HK-2 (cell line): ENCODE measurements around the gene IL37.

Experiments used
- DNase-seq: peaks from one replicate; pipeline ENCODE4 v3.0.0-alpha.2; 2018; ENCODE audit not compliant: unreplicated experiment

The IL37 gene, protein sequence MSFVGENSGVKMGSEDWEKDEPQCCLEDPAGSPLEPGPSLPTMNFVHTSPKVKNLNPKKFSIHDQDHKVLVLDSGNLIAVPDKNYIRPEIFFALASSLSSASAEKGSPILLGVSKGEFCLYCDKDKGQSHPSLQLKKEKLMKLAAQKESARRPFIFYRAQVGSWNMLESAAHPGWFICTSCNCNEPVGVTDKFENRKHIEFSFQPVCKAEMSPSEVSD

DNA sequence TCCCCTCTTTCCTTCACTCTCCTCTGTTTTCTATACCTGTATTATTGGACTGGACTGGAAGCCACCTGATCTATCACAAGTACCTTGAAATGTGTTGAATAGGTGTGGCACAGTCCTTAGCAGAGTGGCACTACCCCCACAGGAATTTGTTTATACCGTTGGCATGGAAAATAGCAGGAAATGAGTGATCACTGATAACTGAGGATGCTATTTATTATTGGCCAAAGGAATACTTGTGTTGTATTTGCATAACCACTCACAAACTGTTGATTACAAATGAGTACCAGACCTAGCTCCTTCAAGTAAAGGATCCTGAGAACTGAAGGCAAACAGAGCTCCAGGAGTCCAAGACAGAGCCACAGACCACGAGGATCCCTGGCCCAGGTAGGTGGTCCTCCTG is at the start of gene IL37:
Gene IL37, plus strand, starts transcription at position 301 of the 400 bp plus-strand sequence. CDS start 1,848 bp downstream, outside the sequence.
- DNase-seq, result no peak

DNA sequence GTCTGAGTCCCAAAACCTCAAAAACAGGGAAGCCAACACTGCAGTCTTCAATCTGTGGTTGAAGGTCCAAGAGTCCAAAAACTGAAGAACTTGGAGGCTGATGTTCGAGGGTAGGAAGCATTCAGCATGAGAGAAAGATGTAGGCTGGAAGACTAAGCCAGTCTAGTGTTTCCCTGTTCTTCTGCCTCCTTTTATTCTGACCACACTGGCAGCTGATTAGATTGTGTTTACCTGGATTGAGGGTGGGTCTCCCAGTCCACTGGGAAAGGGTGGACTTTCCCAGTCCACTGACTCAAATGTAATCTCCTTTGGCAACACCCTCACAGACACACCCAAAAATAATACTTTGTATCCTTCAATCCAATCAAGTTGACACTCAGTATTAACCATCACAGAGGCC is 46.9 kb upstream of the IL37 start:
- DNase-seq, result no peak

DNA sequence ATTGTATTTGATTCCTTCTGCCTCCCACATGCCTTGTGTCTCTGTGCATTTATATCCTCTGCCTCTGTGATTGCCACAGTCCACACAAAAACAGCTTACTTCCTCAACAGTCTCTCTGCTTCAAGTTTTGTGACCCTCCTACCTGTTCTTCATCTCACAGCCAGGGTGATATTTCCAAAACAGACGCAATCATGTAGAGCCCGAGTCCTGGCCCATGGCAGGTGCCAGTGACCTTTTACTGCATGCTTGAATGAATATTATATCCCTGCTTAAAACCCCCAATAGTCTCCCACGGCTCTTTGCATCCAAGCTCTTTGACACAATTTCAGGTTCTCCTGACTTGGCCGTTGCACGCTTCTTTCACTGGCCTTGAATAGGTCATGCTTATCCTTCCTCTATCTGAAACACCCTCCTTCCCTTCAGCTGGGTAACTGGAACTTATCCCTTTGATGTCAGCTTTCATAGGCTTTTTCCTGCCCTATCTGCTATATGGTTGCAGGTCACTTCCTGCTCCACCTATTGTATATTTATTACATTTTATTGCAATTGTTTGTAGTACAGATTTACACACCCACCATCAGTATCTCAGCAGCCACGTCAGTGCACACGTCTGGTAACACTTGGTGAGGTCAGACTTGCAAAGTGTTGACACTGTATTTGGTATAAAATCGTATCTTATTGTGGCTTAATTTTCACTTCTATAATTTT is 44.7 kb upstream of the IL37 start:
- DNase-seq, result no peak

DNA sequence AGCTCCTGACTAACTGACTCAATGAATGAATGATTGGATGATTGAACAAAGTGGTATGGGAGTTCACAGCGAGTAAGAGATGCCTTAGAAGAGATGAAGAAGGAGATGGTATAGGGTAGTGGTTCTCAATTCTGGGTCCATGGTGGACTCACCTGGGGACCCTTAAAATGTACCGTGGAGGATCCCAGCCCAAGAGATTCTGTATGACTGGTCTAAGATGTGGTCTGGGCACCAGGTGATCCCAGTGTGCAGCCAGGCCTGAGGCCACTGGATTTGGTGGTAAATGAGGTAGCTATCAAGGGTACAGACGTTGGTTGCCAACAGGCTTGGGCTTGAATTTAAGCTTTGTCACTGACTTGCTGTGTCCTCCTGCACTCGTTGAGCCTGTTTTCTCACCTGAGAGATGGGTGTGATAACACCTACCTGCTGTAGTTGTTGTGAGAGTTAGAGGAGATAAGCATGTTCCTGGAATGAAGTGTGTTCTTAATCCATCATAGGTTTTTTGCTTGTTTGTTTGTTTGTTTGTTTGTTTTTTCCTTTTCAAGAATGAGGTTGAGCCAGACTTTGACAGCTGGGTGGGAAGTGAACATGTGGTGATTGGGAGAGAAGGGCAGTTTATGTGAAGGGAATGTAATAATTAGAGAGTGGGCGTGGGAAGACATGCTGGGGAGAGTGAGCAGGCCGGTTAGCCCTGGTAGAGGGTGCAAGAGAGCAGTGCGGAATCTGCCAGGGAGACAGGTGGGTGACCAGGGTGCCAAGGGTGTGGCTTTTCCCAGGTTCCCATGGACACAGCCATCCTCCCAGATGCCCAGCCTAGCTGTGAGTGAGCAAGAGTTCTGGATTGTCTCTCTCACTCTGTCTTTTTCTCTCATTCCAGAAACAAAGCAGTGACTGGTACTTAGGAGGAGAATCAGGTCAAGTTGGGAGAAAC is 43.0 kb upstream of the IL37 start:
- no peak for DNase-seq

DNA sequence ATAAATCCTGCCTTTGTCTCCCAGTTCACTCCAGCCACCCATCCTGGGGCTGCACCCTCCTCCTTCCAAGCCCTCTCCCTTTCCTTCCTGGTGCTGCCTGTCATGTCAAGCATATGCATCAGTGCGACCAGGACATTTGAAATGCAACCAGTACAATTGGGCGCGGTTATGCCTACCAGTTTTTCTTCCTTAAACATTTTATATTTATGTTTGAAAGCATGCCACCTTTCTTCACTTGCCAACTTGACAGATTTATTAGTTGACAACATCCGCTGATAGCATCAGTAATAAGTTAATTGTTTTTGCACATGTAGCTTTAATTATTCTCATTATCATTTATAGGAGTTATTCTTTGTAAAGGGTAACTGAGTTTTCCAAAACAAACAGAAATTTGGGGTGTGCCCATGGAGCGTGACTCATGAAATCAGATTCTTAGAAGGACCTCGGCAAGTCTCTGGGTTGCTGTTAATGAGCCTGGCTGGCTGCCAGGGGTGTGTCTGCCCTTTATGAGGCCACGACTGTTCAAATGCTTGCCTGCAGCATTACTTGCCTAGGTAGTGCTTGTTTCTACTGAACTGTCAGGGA is 41.6 kb upstream of the IL37 start:
- no peak for DNase-seq

DNA sequence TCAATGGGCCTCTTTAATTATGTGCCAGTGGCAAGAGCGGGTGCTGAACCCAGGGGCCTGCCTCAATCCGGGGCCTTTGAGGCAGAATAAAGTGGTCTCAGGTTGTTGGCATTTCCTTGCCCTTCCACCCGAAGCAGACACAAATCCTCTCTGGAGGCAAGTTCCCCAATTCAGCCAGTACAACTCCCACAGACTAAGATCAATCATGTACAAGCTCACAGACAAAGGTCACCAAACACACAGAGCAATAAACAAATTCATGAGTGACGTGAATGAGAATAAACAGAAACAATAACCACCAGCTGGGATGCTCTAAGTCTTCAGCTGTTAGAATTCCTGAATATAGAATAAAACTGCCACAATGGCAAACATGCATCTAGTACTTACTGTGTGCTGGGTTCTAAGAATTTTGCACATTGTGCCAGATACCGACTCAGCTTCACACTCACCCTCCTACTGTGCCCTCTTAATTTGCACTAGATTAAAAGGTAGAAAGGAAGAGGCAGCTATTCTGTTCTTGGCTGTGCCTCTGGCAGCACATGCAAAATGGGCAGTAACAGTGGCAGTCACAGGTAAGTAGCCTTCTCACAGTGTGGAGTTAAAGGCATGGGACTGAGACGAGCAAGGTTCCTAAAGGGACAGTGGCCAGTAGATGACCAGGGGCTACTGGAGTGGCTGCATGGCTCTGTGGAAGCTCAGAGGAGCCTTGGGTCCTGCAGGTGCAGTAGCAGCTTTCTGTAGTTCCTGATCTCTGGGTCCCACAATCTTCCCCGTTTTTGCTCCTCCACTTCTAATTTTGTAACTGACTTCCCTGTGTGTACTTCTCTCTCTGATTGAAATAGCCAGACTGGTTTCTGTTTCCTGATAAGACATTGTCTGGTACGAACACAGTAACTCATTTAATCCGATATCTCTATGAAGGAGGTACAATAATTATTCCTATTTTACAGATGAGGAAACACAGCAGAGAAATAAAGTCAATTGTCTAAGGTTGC is 39.8 kb upstream of the IL37 start:
- DNase-seq, result no peak

DNA sequence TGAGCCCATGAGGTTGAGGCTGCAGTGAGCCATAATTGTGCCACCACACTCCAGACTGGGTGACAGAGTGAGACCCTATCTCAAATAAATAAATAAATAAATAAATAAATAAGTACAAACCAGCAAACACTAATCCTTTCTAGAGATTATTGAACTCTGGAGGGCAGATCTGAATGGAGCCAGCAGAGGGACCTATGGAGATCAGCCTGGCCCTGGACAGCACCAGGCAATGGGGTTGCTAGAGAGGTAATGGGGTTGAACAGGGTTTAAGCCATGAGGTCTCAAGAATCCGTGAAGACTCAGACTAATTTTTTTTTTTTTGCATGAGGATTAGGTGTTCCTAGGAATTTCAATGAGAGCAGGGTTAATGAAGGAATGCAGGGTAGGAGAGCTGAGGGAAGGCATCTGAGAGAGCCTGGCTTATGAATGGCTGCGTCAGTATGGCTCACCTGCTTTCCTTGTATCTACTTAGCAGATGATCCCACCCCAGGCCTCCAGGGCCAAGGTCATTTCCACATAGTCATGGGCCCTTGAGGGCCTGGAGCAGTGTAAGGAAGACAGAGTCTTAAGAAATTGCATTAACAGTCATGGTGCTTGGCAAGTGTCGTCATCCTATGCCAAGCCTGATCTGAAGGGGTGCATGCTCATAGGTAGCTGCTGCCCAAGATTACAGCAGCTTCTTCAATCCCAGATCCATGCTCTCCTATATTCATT is 34.6 kb upstream of the IL37 start:
- no peak for DNase-seq

DNA sequence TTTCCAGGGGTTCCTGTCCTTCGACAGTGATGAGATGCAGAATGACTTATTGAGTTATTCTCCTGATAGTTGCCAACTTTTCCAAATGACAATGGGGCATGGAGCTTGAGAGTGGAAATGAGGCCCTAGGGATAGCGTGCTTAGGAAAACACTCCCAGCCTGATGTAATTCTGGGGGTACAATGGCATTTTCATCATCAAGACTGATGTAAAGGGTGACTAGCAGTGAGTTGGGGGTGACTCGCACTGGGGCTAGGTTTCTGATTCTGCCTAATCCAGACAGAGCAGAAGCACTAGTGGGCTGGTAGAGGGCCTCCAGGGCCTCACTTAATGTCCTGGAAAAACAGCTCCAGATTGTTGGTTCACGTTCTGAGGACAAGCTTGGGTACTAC is 34.0 kb upstream of the IL37 start:
- DNase-seq, result no peak

DNA sequence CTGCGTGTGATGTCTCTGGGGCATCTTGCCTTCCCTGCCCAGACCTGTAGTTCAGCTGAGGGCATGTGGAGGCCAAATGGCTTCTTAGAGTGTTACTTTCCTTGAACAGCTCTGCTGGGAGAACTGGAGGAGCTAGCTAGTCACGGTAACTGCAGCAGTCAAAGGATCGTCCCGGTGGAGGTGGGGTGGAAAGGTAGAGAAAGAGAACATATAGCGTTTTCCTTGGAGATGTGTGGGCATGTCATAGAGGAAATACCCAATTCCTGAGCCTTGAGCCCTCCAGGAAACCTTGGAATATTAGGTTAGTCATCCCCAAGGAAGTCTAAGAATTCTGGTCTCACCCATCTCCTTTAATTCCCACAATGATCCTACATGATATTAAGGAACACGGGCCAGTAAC is 33.5 kb upstream of the IL37 start:
- DNase-seq, result no peak

DNA sequence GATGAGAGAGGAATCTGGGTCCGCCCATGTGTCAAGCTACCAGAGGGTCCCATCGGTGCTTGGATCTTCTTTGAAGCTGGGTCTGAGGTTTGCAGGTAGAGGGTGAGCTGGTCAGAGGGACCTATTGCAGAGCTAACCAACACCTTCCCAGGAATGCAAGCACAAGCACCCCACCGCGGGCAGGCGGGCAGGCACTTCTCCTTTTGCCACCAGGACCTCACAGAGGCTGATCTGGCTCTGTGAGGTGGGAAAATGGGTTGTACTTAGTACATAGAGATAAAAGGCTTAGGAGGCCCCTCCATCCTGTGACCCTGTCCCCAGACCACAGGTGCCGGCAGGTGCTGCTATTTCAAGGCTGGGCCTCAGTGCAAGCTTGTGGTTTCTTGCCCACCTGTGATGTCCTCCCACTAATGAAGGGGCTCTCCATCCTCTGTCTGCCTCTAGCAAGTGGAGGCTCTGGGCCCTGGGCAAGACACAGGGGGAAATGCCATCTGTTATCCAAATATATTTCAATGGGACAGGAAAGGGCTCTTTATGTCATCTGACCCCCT is 31.4 kb upstream of the IL37 start:
- DNase-seq, result no peak

DNA sequence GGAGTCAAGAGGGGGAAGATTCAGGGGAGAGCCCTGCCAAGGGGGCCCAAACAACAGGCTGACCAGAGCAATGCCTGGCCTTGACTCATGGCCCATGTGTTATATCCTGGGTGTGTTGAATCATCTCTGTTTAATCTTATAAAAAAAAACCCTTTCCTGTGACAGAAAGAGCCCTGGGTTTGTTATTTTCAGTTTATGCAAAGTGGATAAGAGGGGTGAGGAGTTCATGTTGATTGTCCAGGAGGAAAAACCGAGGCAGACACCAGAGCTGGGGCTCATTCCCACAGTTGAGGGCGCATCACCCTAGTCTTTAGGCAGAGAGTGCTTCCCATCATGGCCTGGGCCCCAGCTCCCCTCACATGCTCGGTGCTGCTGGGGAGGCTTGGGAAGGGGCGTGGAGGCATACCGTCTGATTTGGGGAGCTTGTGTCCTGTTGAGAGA is 30.9 kb upstream of the IL37 start:
- DNase-seq, result no peak

DNA sequence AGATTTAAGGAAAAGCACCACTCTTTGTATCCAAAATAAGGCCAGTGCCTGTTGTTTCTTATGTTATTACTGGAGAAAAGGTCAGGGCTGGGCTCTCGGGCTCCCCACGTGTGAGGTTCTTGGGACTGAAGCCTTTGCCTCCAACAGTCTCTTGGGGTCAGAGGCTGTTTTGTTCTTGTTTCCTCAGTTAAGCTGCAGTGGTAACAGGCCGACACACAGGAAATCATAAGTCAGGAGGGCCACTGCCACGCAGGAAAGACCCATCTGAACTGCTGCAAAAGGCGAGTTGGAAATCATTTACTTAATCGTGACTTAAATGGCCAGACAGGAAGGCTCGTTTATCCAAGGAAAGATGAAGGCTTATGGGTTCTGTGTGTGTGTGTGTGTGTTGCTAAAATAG is 30.3 kb upstream of the IL37 start:
- no peak for DNase-seq

DNA sequence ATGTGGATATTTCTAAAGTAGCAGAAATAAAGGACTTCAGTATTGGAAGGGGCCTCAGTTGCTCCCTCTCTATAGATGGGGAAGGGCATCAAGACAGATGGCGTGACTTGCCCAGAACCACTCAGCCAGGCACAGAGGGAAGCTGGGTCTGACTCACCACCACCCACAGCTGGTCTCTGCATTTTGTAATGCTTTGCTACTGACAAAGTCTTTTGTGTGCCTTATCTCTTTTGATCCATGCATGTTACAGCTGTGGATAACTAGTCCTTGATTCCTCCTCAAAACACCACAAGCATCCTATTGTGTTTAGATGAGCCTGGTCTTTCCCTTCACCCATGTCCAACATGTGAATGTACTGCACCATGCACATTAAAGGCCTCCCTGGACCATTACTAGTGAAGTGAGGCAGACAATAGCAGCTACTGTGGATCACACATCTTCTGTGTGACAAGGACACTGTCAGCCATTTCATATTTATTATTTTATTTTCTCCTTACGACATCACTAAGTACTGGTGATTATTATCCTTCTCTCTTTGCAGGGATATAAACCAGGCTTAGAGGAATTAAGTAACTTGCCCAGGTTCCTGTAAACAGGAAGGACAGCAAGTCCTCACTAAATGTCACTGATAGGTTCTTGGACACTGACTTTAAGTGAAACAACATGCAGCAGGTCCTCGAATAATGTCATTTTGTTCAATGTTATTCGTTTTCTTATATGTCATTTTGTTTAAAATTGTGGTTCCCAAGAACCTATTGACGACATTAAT is 29.6 kb upstream of the IL37 start:
- DNase-seq, result no peak

DNA sequence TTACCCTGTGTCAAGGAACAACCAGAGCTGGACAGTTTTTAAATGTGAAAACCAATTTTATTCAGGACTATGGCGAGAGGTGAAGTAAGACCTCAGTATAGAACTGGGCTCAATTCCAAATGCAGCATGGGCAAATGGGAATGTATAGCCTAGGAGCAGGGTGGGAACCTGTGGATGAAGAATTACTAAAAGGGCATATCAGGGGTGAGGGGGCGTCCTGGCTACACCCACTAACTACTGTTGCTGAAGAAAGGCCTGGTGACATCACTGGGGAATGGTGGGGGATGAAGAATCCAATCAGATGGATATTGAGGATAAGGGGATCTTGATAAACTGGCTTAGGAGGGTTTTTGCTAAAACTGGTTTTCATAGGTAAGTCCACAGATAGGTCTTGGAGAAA is 27.3 kb upstream of the IL37 start:
- no peak for DNase-seq

DNA sequence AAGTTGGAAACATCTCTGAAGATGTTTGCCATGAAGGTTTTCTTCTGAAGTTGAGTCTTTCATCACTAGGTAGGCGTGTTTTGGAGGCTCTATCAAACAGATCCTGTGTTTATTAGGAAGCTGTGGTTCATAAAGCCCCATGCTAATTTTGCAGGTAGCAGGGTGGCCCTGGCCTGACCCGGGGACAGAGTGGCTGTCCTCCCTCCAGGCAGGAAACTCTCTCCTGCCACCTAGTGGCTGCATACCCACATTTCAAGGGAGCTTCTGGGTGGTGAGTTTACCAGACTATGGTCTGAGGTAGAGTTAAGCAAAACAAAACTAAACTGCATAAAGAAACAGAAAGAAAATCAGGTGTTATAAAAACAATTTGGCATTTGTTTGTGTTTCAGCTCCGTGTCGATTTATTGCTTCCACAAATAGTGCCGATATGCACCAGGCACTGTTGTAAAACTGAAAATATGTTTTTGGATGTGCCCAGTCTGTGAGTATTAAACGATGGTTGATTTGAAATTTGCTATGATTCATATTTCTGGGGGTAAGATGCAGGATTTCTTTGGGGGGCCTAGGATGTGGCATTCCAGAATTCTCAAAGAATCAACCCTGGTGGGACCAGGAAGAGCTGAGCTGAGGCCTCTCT is 26.0 kb upstream of the IL37 start:
- DNase-seq, result peak; percentile 40

DNA sequence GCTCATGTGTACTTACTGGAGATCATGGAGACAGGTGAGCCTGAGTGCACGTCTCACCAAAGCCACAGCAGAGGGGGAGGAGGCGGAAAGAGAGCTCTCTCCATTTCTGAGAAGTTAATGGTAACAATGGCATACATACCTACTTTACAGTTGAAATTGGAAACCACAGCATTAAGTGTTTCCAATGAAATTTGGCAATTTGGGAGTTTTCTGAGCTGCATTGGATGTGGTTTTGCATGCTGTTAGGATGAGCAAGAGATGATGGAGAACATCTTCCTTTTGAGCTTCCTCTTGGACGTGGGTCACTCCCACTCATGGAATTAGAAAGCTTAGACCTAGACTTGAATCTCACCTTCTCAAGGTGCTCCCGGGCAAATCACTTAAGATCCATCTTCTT is 25.5 kb upstream of the IL37 start:
- DNase-seq, result no peak

DNA sequence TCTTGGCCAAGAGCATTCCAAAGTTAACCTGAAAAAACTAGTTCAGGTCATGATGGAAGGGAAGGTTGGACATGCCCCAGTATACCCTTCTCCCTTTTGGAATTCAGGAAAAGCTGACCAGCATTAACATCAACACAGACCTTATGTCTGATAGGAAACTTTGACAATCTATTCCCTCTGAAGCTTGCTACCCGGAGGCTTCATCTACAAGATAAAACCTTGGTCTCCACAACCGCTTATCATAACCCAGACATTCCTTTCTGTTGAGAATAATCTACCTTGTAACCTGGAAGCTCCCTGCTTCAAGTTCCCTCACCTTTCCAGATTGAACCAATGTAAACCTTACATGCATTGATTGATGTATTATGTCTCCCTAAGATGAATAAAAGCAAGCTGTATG is 24.7 kb upstream of the IL37 start:
- DNase-seq, result no peak

DNA sequence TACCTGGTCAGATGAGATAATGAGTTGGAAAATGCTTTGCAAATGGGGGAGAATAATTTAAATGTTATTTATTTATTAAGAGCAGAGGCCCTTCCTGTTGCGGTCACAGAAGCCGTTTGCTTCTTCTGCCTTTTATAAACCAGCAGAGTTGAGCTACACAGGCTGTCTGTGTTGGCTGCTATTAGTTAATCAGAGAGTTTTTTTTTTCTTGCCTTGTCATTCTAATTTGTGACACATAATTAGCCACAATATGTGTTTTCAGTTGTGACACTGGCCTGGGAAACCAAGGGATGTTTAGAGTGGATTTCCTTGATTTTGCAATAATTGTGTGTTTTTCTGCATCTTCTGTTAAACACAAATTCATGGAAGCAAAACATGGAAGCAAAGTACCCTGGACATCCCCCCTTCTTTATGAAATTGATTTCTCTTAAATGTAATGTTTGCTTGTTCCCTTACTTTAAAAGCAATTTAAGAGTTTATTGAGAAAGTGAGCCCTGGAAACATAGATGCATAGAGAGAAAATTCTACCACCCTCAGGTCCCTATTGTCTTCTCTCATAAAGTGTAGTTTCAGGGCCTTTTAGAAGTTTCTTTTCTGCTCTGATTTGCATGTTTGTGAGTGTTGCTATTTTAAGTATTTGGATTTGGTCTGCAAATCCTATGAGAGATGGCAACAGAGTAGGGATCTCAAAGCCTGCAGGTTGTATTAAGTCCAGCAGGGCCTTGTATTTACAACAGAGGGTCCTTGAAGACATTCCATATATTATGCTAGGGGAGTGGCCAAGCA is 22.8 kb upstream of the IL37 start:
- DNase-seq, result no peak
